Measurements from ENCODE around the gene TMEM203.
A peak's percentile ranks its signal among the peaks of the same experiment; 100 is the strongest.

The TMEM203 gene

GRCh38 chr9:137173796-137174664 is 31.4 kb downstream of the TMEM203 start:
- no peak overlapping the region for H3K27ac Mint-ChIP-seq
- H3K36me3 Mint-ChIP-seq: no peaks in the 10 kb centered on the region
- H3K9me3 Mint-ChIP-seq: no peaks in the 10 kb centered on the region
- no peaks in the 10 kb centered on the region for H3K4me1 Mint-ChIP-seq
- H3K27me3 Mint-ChIP-seq: no peaks in the 10 kb centered on the region
- H3K4me3 Mint-ChIP-seq: no peak overlapping the region

DNA sequence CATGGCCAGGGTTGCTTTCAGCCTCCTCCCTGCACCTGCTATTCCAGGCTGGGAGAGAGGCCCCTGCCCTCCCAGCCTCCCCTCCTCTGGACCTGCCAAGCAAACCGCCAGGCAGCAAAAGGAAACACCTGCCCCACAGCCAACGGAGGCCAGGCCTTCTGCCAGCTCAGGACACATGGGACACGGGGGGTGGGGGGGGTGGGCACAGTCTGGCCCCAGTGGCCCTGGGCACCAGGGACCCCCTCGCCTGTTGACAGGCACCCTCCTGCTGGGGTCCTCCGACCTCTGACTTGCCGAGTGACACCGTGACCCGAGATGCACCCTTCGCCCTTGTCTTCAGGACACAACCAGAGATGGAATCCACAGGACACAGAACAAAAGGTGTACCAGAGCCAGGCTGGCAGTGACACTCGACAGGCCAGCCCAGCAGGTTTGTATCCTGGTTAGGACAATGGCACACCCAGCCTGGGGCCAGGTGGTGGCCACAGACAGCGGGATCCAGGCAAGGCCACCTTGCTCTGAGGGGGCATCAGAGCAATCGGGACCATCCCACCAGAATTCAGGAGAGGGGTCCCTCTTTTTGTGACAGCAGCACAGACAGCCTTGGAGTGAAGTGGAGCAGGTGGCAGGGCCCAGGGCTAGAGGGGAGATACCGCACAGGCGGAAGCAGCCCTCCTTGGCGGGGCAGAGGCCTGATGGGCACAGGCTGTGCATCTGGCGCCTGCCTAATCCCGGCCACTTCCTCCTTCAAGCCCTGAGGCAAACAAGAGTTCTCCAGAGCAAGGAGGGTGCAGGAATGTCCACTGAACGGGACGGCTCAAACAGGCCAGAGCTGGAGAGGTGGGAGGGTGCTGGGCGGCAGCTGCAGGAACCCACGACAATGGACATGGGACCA is 32.3 kb downstream of the TMEM203 start:
- H3K9me3 Mint-ChIP-seq: no peaks in the 10 kb centered on the region
- H3K4me1 Mint-ChIP-seq: no peaks in the 10 kb centered on the region
- no peak overlapping the region for H3K27ac Mint-ChIP-seq
- peaks cover 1% of the 10 kb centered on the region for H3K27me3 Mint-ChIP-seq
- H3K4me3 Mint-ChIP-seq: no peak overlapping the region
- no peaks in the 10 kb centered on the region for H3K36me3 Mint-ChIP-seq

GRCh38 chr9:137171149-137171900 is 34.1 kb downstream of the TMEM203 start:
- Mint-ChIP-seq H3K4me3 (no peak overlapping the region), H3K4me1 (peaks cover 4% of the 10 kb centered on the region), H3K9me3 (no peaks in the 10 kb centered on the region), H3K27me3 (peaks cover 6% of the 10 kb centered on the region), H3K36me3 (no peaks in the 10 kb centered on the region), H3K27ac (no peak overlapping the region)

- no peak overlapping the region for H3K27ac Mint-ChIP-seq
- no peaks in the 10 kb centered on the region for H3K9me3 Mint-ChIP-seq
- H3K36me3 Mint-ChIP-seq: no peaks in the 10 kb centered on the region
- H3K27me3 Mint-ChIP-seq: peaks cover 7% of the 10 kb centered on the region
- no peak overlapping the region for H3K4me3 Mint-ChIP-seq
- H3K4me1 Mint-ChIP-seq: peaks cover 4% of the 10 kb centered on the region
Measured at GRCh38 chr9:137170486-137171148, 34.8 kb downstream of the TMEM203 start.

GRCh38 chr9:137169896-137170358 is 35.5 kb downstream of the TMEM203 start, which contains the start of gene LRRC26:
LRRC26 (minus strand) TSS chr9:137170051; CDS start chr9:137169943, 108 bp downstream.
- Mint-ChIP-seq H3K36me3 (no peaks in the 10 kb centered on the region), H3K27ac (peak within 1 kb of the TSS; percentile 41), H3K4me3 (peak within 1 kb of the TSS; percentile 61), H3K27me3 (peaks cover 13% of the 10 kb centered on the region), H3K4me1 (peaks cover 4% of the 10 kb centered on the region), H3K9me3 (no peaks in the 10 kb centered on the region)

GRCh38 chr9:137168904-137169856 is 36.3 kb downstream of the TMEM203 start:
- Mint-ChIP-seq H3K4me3 (peak overlapping the region; percentile 61), H3K36me3 (no peaks in the 10 kb centered on the region), H3K4me1 (peaks cover 4% of the 10 kb centered on the region), H3K9me3 (no peaks in the 10 kb centered on the region), H3K27ac (peak overlapping the region; percentile 41), H3K27me3 (peaks cover 13% of the 10 kb centered on the region)

DNA sequence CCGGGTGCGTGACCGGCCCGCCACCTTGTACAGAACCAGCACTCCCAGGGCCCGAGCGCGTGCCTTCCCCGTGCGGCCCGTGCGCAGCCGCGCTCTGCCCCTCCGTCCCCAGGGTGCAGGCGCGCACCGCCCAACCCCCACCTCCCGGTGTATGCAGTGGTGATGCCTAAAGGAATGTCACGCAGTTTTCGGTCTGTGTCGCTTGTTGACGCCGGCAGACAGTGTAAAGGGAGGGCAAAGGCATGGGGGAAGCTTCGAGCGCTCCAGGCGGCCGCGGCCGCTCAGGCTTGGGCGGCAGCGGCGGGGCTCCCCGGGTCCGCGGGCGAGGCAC is 36.9 kb downstream of the TMEM203 start:
- no peak overlapping the region for H3K27ac Mint-ChIP-seq
- H3K27me3 Mint-ChIP-seq: peaks cover 15% of the 10 kb centered on the region
- peak overlapping the region; percentile 52 for H3K4me3 Mint-ChIP-seq
- peaks cover 4% of the 10 kb centered on the region for H3K4me1 Mint-ChIP-seq
- no peaks in the 10 kb centered on the region for H3K9me3 Mint-ChIP-seq
- no peaks in the 10 kb centered on the region for H3K36me3 Mint-ChIP-seq

DNA sequence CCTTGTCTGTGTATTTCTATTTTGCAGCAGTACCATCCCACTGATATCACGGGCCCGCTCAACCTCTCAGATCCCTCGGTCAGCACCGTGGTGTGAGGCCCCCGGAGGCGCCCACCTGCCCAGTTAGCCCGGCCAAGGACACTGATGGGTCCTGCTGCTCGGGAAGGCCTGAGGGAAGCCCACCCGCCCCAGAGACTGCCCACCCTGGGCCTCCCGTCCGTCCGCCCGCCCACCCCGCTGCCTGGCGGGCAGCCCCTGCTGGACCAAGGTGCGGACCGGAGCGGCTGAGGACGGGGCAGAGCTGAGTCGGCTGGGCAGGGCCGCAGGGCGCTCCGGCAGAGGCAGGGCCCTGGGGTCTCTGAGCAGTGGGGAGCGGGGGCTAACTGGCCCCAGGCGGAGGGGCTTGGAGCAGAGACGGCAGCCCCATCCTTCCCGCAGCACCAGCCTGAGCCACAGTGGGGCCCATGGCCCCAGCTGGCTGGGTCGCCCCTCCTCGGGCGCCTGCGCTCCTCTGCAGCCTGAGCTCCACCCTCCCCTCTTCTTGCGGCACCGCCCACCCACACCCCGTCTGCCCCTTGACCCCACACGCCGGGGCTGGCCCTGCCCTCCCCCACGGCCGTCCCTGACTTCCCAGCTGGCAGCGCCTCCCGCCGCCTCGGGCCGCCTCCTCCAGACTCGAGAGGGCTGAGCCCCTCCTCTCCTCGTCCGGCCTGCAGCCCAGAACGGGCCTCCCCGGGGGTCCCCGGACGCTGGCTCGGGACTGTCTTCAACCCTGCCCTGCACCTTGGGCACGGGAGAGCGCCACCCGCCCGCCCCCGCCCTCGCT is 37.5 kb downstream of the TMEM203 start:
- peaks cover 17% of the 10 kb centered on the region for H3K27me3 Mint-ChIP-seq

DNA sequence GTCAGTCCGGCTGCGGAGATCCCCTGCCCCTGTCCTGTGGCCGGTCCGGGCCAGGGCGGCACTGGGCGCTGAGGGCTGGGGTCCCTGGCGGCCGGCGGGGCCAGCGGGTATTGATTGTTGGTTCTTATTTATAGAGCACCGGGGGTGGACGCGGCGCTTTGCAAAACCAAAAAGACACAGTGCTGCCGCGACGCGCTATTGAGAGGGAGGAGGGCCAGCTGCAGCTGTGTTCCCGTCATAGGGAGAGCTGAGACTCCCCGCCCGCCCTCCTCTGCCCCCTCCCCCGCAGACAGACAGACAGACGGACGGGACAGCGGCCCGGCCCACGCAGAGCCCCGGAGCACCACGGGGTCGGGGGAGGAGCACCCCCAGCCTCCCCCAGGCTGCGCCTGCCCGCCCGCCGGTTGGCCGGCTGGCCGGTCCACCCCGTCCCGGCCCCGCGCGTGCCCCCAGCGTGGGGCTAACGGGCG is 38.1 kb downstream of the TMEM203 start:
- Mint-ChIP-seq H3K4me1 (peaks cover 6% of the 10 kb centered on the region), H3K27ac (no peak overlapping the region), H3K4me3 (no peak overlapping the region), H3K27me3 (peaks cover 19% of the 10 kb centered on the region), H3K9me3 (no peaks in the 10 kb centered on the region), H3K36me3 (no peaks in the 10 kb centered on the region)

More for the DNA sequence above, 37.5 kb downstream of the TMEM203 start:
- Mint-ChIP-seq H3K4me3 (no peak overlapping the region), H3K4me1 (peaks cover 6% of the 10 kb centered on the region), H3K9me3 (no peaks in the 10 kb centered on the region), H3K27ac (no peak overlapping the region), H3K36me3 (no peaks in the 10 kb centered on the region)

- Mint-ChIP-seq H3K27me3 (peaks cover 21% of the 10 kb centered on the region), H3K9me3 (no peaks in the 10 kb centered on the region), H3K27ac (no peak overlapping the region), H3K36me3 (no peaks in the 10 kb centered on the region), H3K4me1 (peaks cover 6% of the 10 kb centered on the region), H3K4me3 (peak overlapping the region; percentile 19)
Measured at GRCh38 chr9:137166380-137167229, 38.8 kb downstream of the TMEM203 start.

GRCh38 chr9:137165250-137165836 is 40.1 kb downstream of the TMEM203 start:
- Mint-ChIP-seq H3K4me3 (no peak overlapping the region), H3K4me1 (peaks cover 6% of the 10 kb centered on the region), H3K36me3 (no peaks in the 10 kb centered on the region), H3K27ac (no peak overlapping the region), H3K9me3 (no peaks in the 10 kb centered on the region), H3K27me3 (peaks cover 22% of the 10 kb centered on the region)
